Fibroblast of pulmonary artery (primary cell): ENCODE data around the gene CRISPLD2.

Experiments used
- DNase-seq: peaks from one replicate; pipeline ENCODE4 v3.0.0-alpha.2; 2010; ENCODE audit warnings: low read depth
- H3K4me3 ChIP-seq: replicated peaks from 2 replicates; pipeline ENCODE4 v1.5.1; 2011; ENCODE audit warnings: low read depth, mild to moderate bottlenecking, control low read depth, low read length, moderate library complexity
- TF ChIP-seq, protein P1 (sequence below): IDR thresholded peaks from 2 replicates; pipeline ENCODE4 v1.5.1; 2011; ENCODE audit warnings: mild to moderate bottlenecking, control low read depth, low read length, inconsistent platforms; ENCODE audit errors: missing control alignments

CRISPLD2 gene

DNA sequence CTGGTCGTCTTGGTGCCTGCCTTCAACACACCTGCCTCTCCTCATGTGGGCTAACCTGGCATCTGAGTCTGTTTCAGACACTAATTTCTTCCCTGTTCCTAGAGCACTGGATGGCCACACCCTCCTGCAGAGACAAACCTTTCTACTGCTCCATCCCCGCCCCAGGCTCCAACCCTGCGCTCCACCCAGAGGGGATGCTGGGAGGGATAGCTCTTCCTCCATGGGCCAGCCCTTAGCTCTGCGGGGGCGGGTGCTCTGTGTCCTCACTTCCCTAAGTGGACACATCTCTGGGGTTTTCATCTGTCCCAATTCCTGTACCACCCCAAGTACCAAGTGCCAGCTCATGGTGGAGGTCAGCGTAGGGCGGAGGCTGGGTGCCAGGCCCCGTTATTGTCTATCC, 11.0 kb upstream of the CRISPLD2 start:
- TF ChIP-seq, protein P1, sequence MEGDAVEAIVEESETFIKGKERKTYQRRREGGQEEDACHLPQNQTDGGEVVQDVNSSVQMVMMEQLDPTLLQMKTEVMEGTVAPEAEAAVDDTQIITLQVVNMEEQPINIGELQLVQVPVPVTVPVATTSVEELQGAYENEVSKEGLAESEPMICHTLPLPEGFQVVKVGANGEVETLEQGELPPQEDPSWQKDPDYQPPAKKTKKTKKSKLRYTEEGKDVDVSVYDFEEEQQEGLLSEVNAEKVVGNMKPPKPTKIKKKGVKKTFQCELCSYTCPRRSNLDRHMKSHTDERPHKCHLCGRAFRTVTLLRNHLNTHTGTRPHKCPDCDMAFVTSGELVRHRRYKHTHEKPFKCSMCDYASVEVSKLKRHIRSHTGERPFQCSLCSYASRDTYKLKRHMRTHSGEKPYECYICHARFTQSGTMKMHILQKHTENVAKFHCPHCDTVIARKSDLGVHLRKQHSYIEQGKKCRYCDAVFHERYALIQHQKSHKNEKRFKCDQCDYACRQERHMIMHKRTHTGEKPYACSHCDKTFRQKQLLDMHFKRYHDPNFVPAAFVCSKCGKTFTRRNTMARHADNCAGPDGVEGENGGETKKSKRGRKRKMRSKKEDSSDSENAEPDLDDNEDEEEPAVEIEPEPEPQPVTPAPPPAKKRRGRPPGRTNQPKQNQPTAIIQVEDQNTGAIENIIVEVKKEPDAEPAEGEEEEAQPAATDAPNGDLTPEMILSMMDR: no peak
- H3K4me3 ChIP-seq: no peak overlapping the region
- no peak for DNase-seq

DNA sequence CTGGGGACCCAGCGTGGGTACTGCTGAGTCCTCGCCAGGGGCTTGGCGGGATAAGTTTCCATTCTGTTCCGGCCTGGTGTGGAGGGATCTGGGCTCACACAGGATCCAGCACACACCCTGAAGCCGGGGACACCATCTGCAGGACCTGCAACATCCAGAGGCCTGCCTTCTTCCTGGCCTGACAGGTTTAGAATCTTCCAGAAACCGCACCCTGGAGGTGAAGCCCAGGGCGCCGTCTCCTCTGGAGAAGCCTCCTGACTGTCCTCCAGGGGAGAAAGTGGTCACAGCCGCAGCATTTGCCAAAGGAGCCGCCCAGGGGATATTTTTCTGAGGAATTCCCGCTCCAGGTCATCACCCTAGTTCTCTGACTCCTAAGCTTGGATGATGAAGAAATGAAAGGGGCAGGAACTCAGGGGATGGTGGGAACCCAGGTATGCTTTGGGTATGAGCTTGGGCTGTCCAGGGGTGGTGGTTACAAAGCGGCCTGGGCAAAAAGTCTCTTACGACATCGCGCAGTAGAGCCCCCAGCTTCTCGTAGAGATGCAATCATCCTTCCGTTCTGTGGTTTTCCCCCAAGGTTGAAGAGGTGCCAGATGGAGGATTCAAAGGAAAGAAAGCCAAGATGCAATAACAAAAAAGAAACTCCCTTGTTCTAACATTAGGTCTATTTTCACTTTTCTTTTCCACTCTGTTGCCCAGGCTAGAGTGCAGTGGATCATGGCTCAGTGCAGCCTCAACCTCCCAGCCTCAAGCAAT, 9.1 kb upstream of the CRISPLD2 start:
- TF ChIP-seq, protein P1: no peak
- no peak overlapping the region for H3K4me3 ChIP-seq
- peak; percentile 89 for DNase-seq

DNA sequence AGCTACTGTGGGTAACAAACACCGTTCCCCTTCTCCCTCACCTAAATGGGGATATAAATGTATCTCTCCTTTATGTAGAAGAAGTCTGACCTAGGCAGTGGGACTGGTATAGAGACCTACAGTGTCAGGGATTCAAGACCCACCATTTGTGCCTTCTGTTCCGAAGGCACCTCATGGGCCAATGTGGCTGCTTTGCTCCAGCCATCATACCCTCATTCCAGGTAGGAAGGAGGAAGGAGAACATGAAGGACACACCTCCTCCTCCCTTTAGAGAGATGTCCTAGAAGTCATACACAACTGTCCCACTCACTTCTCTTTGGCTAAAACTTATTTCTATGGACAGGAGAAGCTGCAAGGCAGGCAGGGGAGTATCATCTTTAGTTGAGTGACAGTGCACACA, 8.3 kb upstream of the CRISPLD2 start:
- H3K4me3 ChIP-seq: no peak overlapping the region
- no peak for DNase-seq
- TF ChIP-seq, protein P1: no peak

DNA sequence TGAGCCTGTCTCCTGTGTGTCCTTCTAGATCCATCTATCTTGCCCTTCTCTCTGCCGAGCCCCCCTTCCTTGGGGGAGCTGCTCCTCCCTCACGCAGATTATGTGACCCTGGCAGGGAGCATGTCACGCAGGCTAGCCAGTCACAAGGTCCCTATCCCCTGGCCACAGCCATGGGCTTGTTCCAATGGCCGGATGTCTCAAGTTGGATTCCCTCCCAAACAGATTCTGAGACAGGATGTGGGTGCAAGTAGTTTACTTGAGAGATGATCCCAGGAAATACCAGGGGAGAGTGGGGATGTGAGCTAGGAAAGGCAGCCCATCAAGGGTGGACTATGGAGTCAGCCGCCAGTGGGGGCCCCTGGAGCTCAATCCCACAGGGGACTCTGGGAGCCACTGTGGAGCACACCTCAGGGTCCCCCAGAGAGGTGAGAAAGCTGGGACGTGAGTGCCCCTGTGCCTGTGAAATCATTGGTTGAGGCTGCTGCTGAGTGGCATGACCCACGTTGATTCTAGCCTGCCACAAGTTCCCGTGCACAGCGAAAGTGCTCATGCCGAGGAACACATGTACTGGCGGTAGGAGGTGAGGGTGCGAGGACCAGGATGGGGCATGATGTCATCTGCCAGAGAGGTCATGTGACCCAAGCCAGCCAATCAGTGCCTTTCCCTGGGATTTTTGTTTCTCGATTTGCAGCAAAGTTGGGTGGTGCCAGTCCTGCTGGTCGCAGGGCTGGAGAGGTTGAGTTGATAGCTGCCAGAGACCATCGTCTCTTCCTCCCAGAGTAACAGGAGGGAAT, 6.4 kb upstream of the CRISPLD2 start:
- H3K4me3 ChIP-seq: no peak overlapping the region
- no peak for DNase-seq
- TF ChIP-seq, protein P1: no peak

DNA sequence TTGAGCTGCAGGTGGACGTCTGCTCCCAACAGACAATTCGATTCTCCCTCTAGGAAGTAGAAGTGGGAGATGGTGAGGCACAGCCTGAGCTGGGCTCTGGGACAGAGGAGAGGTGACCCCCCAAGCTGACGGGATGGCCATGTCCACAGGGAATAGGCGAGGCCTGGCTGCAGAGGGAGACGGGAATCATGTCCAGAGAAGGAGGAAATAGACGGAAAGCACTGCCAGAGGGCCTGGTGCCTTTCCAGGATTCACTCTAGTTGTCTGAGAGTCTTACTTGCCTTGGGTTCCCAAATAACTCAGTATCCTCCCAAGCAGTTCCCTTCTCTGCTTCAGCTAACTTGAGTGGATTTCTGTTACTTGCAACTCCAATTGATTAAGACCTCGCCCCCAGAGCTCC, 4.3 kb upstream of the CRISPLD2 start:
- no peak for DNase-seq
- TF ChIP-seq, protein P1: no peak
- no peak overlapping the region for H3K4me3 ChIP-seq

DNA sequence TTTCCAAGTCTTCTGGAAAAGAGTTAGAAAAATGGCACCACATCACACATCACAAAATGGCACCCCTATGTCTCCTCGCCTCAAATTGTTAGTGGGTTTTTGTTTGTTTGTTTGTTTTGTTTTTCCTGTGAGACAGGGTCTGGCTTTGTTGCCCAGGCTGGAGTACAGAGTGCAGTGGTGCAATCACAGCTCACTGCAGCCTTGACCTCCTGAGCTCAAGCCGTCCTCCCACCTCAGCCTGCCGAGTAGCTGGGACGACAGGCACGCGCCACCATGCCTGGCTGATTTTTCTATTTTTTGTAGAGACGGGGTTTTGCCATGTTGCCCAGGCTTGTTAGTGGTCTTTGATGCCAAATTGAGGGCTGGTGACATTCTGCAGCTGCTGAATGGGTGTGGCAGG, 3.8 kb upstream of the CRISPLD2 start:
- no peak overlapping the region for H3K4me3 ChIP-seq
- DNase-seq: no peak
- TF ChIP-seq, protein P1: no peak

DNA sequence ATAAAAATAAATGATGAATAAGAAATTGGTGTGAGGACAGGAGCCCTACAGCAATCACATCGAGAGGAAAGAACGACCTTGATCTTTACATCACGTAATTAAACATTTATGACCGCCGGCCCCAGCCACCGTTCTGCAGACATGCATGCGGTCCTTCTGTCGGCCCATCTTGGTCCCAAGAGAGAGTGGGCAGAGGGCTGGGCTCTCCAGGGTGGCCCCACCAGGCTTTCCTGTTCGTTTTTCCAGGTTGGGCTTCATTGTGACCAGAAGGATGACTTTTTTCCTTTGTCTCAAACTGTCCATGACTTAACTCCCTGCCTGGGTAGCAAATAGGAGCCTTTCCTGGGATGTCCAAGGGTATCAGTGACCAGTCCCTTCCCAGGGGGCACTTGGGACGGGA, 3.3 kb upstream of the CRISPLD2 start:
- TF ChIP-seq, protein P1: no peak
- no peak for DNase-seq

More for the DNA sequence above, 3.3 kb upstream of the CRISPLD2 start:
- no peak overlapping the region for H3K4me3 ChIP-seq
